ENCODE measurements around the gene DPP6. TPM values are rescaled to one million over a fixed set of nuclear protein-coding genes. Genes with fewer than 3 reads are reported as not detected.

The DPP6 gene
- total RNA-seq, 1 experiment from 2014 or later: not detected

DNA sequence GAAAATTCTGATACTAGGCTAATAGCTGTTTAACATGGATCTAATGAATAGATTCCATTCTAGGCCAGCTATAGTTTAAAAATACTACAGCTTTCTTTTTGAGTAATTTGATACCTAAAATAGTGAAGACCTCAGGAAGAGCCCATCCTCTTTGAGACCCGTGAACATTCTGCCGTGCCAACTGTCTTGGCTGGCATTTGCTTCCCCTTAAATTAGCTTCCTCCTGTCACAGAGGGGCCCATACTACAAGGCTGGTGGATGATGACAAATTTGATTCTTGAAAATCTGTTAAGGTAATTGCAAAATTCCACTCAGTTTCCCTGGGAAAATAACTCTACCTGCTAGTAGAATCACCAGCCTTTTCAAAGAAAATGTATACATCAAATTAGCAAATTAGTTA lies 385.0 kb downstream of the DPP6 start:
- H3K4me3 ChIP-seq (ENCODE audit: low read depth in 2 of 2, low read length in 2 of 2): no peak overlapping the region
- DNase-seq (ENCODE audit: low read depth, low spot score) (no peak), ATAC-seq (no peak)
- no peak overlapping the region for H3K27ac ChIP-seq (ENCODE audit: low read length)
- H3K4me1 ChIP-seq (ENCODE audit: control insufficient read depth, insufficient read depth, low read length): no peaks in the 10 kb centered on the region
- H3K36me3 ChIP-seq (ENCODE audit: control insufficient read depth, insufficient read depth, low read length): no peaks in the 10 kb centered on the region
- TF ChIP-seq CTCF (IDR thresholded peaks at IDR 0.05) (no peak), TCF7L2 (IDR thresholded peaks at IDR 0.05; ENCODE audit: low read depth, low read length) (no peak), REST (IDR thresholded peaks at IDR 0.05; ENCODE audit: insufficient read depth in 1 of 2, low read depth in 2 of 2, low read length in 1 of 2) (no peak), POLR2AphosphoS5 (IDR thresholded peaks at IDR 0.05; ENCODE audit: low read depth, low read length) (no peak), SIN3A (IDR thresholded peaks at IDR 0.05; ENCODE audit: borderline replicate concordance, insufficient read depth, low read depth, low read length) (no peak)
- H3K9me3 ChIP-seq (ENCODE audit: control insufficient read depth, insufficient read depth, low read depth, low read length): no peaks in the 10 kb centered on the region
- ChIA-PET POLR2A (no interaction called here), CTCF (no interaction called here)
- no peaks in the 10 kb centered on the region for H3K27me3 ChIP-seq (ENCODE audit: control insufficient read depth, insufficient read depth, low read length)
- intact Hi-C loops (cut with micrococcal nuclease; ENCODE audit: unreplicated experiment) (no loop called here), in situ Hi-C loops (cut with HindIII; ENCODE audit: low pct_unique_long_range_greater_than_20kb, low sequenced_read_pairs) (no loop called here)
- BruUV-seq (replicated peaks): no TSS peak

- POLR2A ChIA-PET: no interaction called here
- Histone ChIP-seq H3K27me3 (ENCODE audit: control insufficient read depth, insufficient read depth, low read length) (no peaks in the 10 kb centered on the region), H3K27ac (ENCODE audit: low read length) (no peak overlapping the region), H3K4me3 (ENCODE audit: low read depth in 2 of 2, low read length in 2 of 2) (no peak overlapping the region), H3K36me3 (ENCODE audit: control insufficient read depth, insufficient read depth, low read length) (no peaks in the 10 kb centered on the region), H3K9me3 (ENCODE audit: control insufficient read depth, insufficient read depth, low read depth, low read length) (no peaks in the 10 kb centered on the region), H3K4me1 (ENCODE audit: control insufficient read depth, insufficient read depth, low read length) (no peaks in the 10 kb centered on the region)
- CTCF ChIA-PET: no interaction called here
- DNase-seq (ENCODE audit: low read depth, low spot score): no peak
- TF ChIP-seq POLR2AphosphoS5 (IDR thresholded peaks at IDR 0.05; ENCODE audit: low read depth, low read length) (no peak), TCF7L2 (IDR thresholded peaks at IDR 0.05; ENCODE audit: low read depth, low read length) (no peak), REST (IDR thresholded peaks at IDR 0.05; ENCODE audit: insufficient read depth in 1 of 2, low read depth in 2 of 2, low read length in 1 of 2) (no peak), CTCF (IDR thresholded peaks at IDR 0.05) (no peak), SIN3A (IDR thresholded peaks at IDR 0.05; ENCODE audit: borderline replicate concordance, insufficient read depth, low read depth, low read length) (no peak)
- BruUV-seq (replicated peaks): no TSS peak
- intact Hi-C loops (cut with micrococcal nuclease; ENCODE audit: unreplicated experiment): no loop called here
- in situ Hi-C loops (cut with HindIII; ENCODE audit: low pct_unique_long_range_greater_than_20kb, low sequenced_read_pairs): no loop called here
- no peak for ATAC-seq
Measured at GRCh38 chr7:154438571-154439367, 386.6 kb downstream of the DPP6 start.

Data from Panc1 (cell line).